Adrenal gland (tissue), 19 donors: ENCODE measurements around the gene KIF2A. TPM values are rescaled to one million over a fixed set of nuclear protein-coding genes. Genes with fewer than 3 reads are reported as not detected.

ENCODE experiments used
- DNase-seq, 7 donors: peaks; one replicate each; pipeline ENCODE4 v3.0.0-alpha.2; 2019 to 2020
- H3K27ac ChIP-seq, 5 donors: fragments of 200-600 bp; sonication (generic) in 4 of 5; 1 replicate in 3 of 5; 2 replicates in 2 of 5; pipeline versions ENCODE4 v1.5.1 to v1.8.0; 2016 to 2020; ENCODE audit warnings: mild to moderate bottlenecking in 1 of 5
- H3K27me3 ChIP-seq: fragments of 200-600 bp; 2 replicates; pipeline ENCODE4 v1.8.0; 2021
- H3K36me3 ChIP-seq, 2 donors: fragments of 200-600 bp; replicated peaks in 1 of 2; 1 replicate in 1 of 2; 2 replicates in 1 of 2; pipeline versions ENCODE4 v1.5.1 to v1.8.0; 2018 to 2022
- H3K4me1 ChIP-seq, 2 donors: fragments of 200-600 bp; replicated peaks in 1 of 2; 1 replicate in 1 of 2; 2 replicates in 1 of 2; pipeline versions ENCODE4 v1.5.1 to v1.8.0; 2018 to 2021
- H3K4me3 ChIP-seq, 4 donors: fragments of 200-600 bp; sonication (generic) in 3 of 4; one replicate each; pipeline ENCODE4 v1.5.1; 2016 to 2018
- H3K9me3 ChIP-seq, 3 donors: fragments of 200-600 bp; sonication (generic) in 1 of 3; replicated peaks in 1 of 3; 1 replicate in 2 of 3; 2 replicates in 1 of 3; pipeline versions ENCODE4 v1.5.1 to v1.8.0; 2016 to 2021
- CTCF ChIP-seq, 6 experiments: fragments of 450-650 bp in 4 of 6; fragments of 200-600 bp in 2 of 6; sonication (generic) in 1 of 6; IDR thresholded peaks; 1 replicate in 5 of 6; 2 replicates in 1 of 6; pipeline versions ENCODE4 v1.5.1 to v1.8.0; 2016 to 2021; ENCODE audit warnings: antibody characterized with exemption in 6 of 6, mild to moderate bottlenecking in 2 of 6, moderate library complexity in 1 of 6
- POLR2A ChIP-seq, 2 donors: fragments of 450-650 bp; IDR thresholded peaks; one replicate each; pipeline ENCODE4 v1.6.1; 2017; ENCODE audit warnings: antibody characterized with exemption in 2 of 2, mild to moderate bottlenecking in 2 of 2, moderate library complexity in 1 of 2
- WGBS, 4 donors: extraction: QIAGEN DNeasy Blood & Tissue Kit in 2 of 4; methylation state at CpG; one replicate each; pipeline versions ENCODE4 v1.1.5 to v1.1.7; 2013 to 2017; 5-methylcytosine and 5-hydroxymethylcytosine counted together
- intact Hi-C, 2 donors: fragments of 100-400 bp; cut with DNase I; formaldehyde crosslinking; loops; one replicate each; pipeline versions ENCODE4 v1.14.1 to v1.15.0; 2022 to 2023
- long read RNA-seq, 10 donors: library from polyadenylated mRNA in 3 of 10; unstranded in 2 of 10; stranded (forward) in 1 of 10; transcript quantifications; one replicate each; pipeline ENCODE4 v2.0.0 and lab custom pipeline, GENCODE V29; 2021 to 2026
- polyA plus RNA-seq, 3 donors: library from polyadenylated mRNA; stranded (reverse); fragments of 200-250 nt in 2 of 3; fragments of 350-450 nt in 1 of 3; fragmentation: Illumina TruSeq in 1 of 3; extraction: RNeasy Lipid Tissue Mini Kit (QIAGEN cat#74804) in 1 of 3; gene quantifications; one replicate each; pipeline ENCODE4 v1.2.3, GENCODE V29; 2013 to 2014
- total RNA-seq, 9 donors: library from RNA; depleted of rRNA in 4 of 9; stranded (reverse); fragments of >200 nt in 4 of 9; fragments of 120-200 nt in 1 of 9; fragmentation: NEBNext Ultra II Directional in 1 of 9; extraction: Animal tissue kit (Norgen Biotek cat#: 25700) in 1 of 9; gene quantifications; one replicate each; pipeline versions ENCODE4 v1.1.0 to v1.2.4, GENCODE V29; 2013 to 2023
- donor health status: healthy with polysubstance abuse.
- donor health status: Bipolar disorder and iron deficiency.
- donor health status: DM: yes; HTN: yes; CAD: no.
- donor health status: DM: no; HTN: no; CAD: no.
- donor health status: DM: no; HTN: no; CAD: no.
- donor health status: DM: yes; HTN: yes; CAD: no.

Gene KIF2A
- total RNA-seq (10 to 100 TPM; 19.2 to 50.2 (median 24.5) TPM), polyA plus RNA-seq (10 to 100 TPM in 1 of 3 donors, 1 to 10 TPM in 2; 2.1 to 33.5 (median 3.6) TPM)
- long read RNA-seq, donor 1, partial matches to known transcripts: 5 of 9 reads
- long read RNA-seq, donor 1, other reads (novel, unspliced or antisense): 0 of 9 reads
- long read RNA-seq, donor 2, partial matches to known transcripts: 8 of 18 reads
- long read RNA-seq, donor 2, other reads (novel, unspliced or antisense): 7 of 18 reads
- long read RNA-seq, donor 3, partial matches to known transcripts: 18 of 23 reads
- long read RNA-seq, donor 3, other reads (novel, unspliced or antisense): 0 of 23 reads
- long read RNA-seq, donor 4, partial matches to known transcripts: 6 of 10 reads
- long read RNA-seq, donor 4, other reads (novel, unspliced or antisense): 4 of 10 reads
- long read RNA-seq, donor 5, transcript KIF2A-202 (20 exons, 2,539 nt): major isoform, 5 of 9 reads
- long read RNA-seq, donor 5, partial matches to known transcripts: 2 of 9 reads
- long read RNA-seq, donor 5, other reads (novel, unspliced or antisense): 2 of 9 reads
- long read RNA-seq, donor 6, partial matches to known transcripts: 2 of 2 reads
- long read RNA-seq, donor 6, other reads (novel, unspliced or antisense): 0 of 2 reads
- long read RNA-seq, donor 7, partial matches to known transcripts: 0 of 2 reads
- long read RNA-seq, donor 7, other reads (novel, unspliced or antisense): 0 of 2 reads
- long read RNA-seq, donor 8, partial matches to known transcripts: 0 of 19 reads
- long read RNA-seq, donor 8, other reads (novel, unspliced or antisense): 16 of 19 reads
- long read RNA-seq, donor 9, partial matches to known transcripts: 0 of 15 reads
- long read RNA-seq, donor 9, other reads (novel, unspliced or antisense): 14 of 15 reads
- long read RNA-seq, donor 10, partial matches to known transcripts: 0 of 7 reads
- long read RNA-seq, donor 10, other reads (novel, unspliced or antisense): 6 of 7 reads

- intact Hi-C loops: no loop called here
- peak; percentile 49 to 66 for TF ChIP-seq POLR2A (IDR thresholded peaks at IDR 0.05)
- peak in 3 of 6 experiments; percentile 21 to 30 (median 27) for TF ChIP-seq CTCF (IDR thresholded peaks at IDR 0.05)
- Histone ChIP-seq H3K9me3 (no peaks in the 10 kb centered on the region), H3K27ac (peak within 1 kb of the TSS; percentile 31 to 94 (median 86)), H3K27me3 (no peaks in the 10 kb centered on the region), H3K4me1 (peaks cover 12 to 13% of the 10 kb centered on the region in 2 donors), H3K36me3 (no peaks in the 10 kb centered on the region), H3K4me3 (peak within 1 kb of the TSS; percentile 2 to 93 (median 84))
- peak; percentile 87 to 93 (median 90) for DNase-seq
- WGBS, 4 donors: 0 to 1% (median 0%) methylated on average over 1 to 66 of the region's 66 CpGs
Observed at GRCh38 chr5:62305715-62306322, at the start of gene KIF2A. TSS of gene KIF2A (plus strand) at chr5:62306206. CDS start at chr5:62306473, 267 bp downstream.

GRCh38 chr5:62257020-62257367 lies 49.0 kb upstream of the KIF2A start:
- DNase-seq: no peak
- Histone ChIP-seq H3K27ac (no peak overlapping the region), H3K4me3 (no peak overlapping the region), H3K27me3 (no peaks in the 10 kb centered on the region), H3K4me1 (no peaks in the 10 kb centered on the region), H3K9me3 (no peaks in the 10 kb centered on the region), H3K36me3 (no peaks in the 10 kb centered on the region)
- TF ChIP-seq POLR2A (IDR thresholded peaks at IDR 0.05): no peak
- TF ChIP-seq CTCF (IDR thresholded peaks at IDR 0.05): no peak
- intact Hi-C loops: no loop called here

- H3K9me3 ChIP-seq: no peaks in the 10 kb centered on the region
- no peak overlapping the region for H3K4me3 ChIP-seq
- no peak for DNase-seq
- H3K4me1 ChIP-seq: no peaks in the 10 kb centered on the region
- no peak overlapping the region for H3K27ac ChIP-seq
- H3K27me3 ChIP-seq: no peaks in the 10 kb centered on the region
- intact Hi-C loops: no loop called here
- no peaks in the 10 kb centered on the region for H3K36me3 ChIP-seq
- TF ChIP-seq CTCF (IDR thresholded peaks at IDR 0.05) (no peak), POLR2A (IDR thresholded peaks at IDR 0.05) (no peak)
Observed at GRCh38 chr5:62258654-62259053, 47.4 kb upstream of the KIF2A start.

GRCh38 chr5:62259699-62260250 lies 46.2 kb upstream of the KIF2A start:
- DNase-seq: no peak
- H3K27me3 ChIP-seq: no peaks in the 10 kb centered on the region
- intact Hi-C loops: no loop called here
- WGBS, 4 donors: 84 to 98% (median 87%) methylated on average over 2 of the region's 2 CpGs
- H3K27ac ChIP-seq: no peak overlapping the region
- H3K36me3 ChIP-seq: no peaks in the 10 kb centered on the region
- no peaks in the 10 kb centered on the region for H3K9me3 ChIP-seq
- TF ChIP-seq POLR2A (IDR thresholded peaks at IDR 0.05) (no peak), CTCF (IDR thresholded peaks at IDR 0.05) (no peak)
- no peaks in the 10 kb centered on the region for H3K4me1 ChIP-seq
- no peak overlapping the region for H3K4me3 ChIP-seq
